Measurements from ENCODE around the gene CLMN. TPM values are rescaled to one million over a fixed set of nuclear protein-coding genes. Genes with fewer than 3 reads are reported as not detected.
"Not testable (repeated sequence)": the region's sequence is repeated elsewhere in the genome, so short reads cannot be mapped to it uniquely, and the experiment has no call there.

Gene CLMN
- total RNA-seq, 1 donor from 2014 or later: 9.0 TPM

DNA sequence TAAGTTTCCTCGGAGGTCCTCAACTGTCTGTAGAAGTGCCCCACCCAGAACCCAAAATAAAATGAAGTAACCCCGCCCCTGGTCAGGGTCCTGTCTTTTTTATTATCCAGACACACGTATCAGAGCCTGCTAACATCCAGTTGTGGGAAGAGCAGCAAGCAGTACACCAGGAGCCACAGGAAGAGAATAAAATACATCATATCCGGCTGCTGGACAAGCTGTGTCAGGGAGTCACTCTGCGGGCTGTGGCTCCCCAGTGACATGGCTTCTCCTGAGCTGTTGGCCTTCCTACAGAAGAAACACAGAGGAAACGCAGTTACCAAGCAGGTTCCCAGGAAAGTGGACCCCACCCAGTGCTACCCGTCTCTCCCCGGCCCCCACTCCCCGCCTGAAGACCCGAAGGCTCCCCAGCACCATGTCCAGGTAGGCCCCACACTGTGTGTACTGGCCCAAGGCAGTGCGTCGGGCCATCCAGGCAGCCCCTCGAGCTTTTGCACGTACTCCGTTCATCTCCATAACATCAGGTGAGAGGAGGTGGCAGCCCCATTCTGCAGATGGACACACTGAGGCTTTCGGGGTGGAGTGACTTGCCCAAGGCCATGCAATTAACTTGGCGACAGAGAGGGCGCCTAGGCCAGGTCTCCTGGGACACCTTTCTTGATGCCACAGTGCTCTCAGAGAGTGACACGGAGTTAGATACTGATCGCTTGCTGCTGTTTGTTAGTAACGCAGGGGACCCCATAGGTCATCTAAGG is 128.1 kb downstream of the CLMN start:
- DNase-seq: no peak
- intact Hi-C loops (cut with DNase I): no loop called here
- peak; percentile 30 for ATAC-seq (ENCODE audit: poor library complexity)

- no peak for DNase-seq
- intact Hi-C loops (cut with DNase I): no loop called here
- ATAC-seq (ENCODE audit: poor library complexity): no peak
Measured at GRCh38 chr14:95190857-95191256, 128.9 kb downstream of the CLMN start.

GRCh38 chr14:95190346-95190840 is 129.3 kb downstream of the CLMN start:
- ATAC-seq (ENCODE audit: poor library complexity): no peak
- DNase-seq: no peak
- intact Hi-C loops (cut with DNase I): no loop called here

DNA sequence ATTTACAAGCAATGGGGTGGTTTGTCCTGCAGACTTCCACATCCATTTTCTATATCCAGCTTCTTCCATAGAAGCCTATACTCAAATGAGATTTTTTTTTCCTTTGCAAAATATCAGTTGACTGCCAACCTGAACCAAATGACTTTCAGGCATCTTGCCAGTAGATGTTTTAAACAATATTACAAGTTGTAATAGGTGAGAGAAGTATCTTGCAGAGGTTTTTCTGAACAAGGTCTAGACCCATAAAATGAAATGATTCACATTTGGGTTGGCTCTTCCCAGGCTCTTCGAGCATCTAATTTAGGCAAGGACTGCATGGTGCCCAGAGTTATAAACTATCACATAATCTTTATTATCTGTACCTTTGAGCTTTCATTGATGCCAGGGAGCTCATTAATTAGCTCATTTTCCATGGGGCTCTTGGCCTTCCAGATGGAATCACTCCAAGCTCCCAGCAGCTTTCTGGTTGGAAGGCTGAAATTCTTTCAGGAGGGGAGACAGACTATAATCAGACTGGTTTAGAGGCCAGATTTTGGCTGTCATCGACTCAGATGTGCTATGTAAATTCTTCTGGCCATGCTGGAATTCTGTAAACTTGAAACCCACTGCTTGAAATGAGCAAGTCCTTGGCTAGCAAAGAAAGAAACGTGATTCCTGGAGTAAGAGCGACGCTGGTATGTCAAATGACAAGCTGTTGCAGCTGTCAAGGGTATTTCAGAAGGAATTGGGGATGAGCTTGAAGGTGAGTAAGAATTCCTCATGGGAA is 130.2 kb downstream of the CLMN start:
- intact Hi-C loops (cut with DNase I): no loop called here
- DNase-seq (no peak), ATAC-seq (ENCODE audit: poor library complexity) (peak; percentile 48)

- DNase-seq: no peak
- intact Hi-C loops (cut with DNase I): no loop called here
- no peak for ATAC-seq (ENCODE audit: poor library complexity)
Measured at GRCh38 chr14:95188380-95188779, 131.3 kb downstream of the CLMN start.

- DNase-seq (no peak), ATAC-seq (ENCODE audit: poor library complexity) (peak; percentile 17)
- intact Hi-C loops (cut with DNase I): no loop called here
Measured at GRCh38 chr14:95185767-95186392, 133.8 kb downstream of the CLMN start.

GRCh38 chr14:95185033-95185766 is 134.5 kb downstream of the CLMN start:
- DNase-seq (peak; percentile 72), ATAC-seq (ENCODE audit: poor library complexity) (peak; percentile 82)
- intact Hi-C loops (cut with DNase I): no loop called here

- DNase-seq (peak; percentile 63), ATAC-seq (ENCODE audit: poor library complexity) (peak; percentile 69)
- intact Hi-C loops (cut with DNase I): no loop called here
Measured at GRCh38 chr14:95184413-95184790, 135.3 kb downstream of the CLMN start.

DNA sequence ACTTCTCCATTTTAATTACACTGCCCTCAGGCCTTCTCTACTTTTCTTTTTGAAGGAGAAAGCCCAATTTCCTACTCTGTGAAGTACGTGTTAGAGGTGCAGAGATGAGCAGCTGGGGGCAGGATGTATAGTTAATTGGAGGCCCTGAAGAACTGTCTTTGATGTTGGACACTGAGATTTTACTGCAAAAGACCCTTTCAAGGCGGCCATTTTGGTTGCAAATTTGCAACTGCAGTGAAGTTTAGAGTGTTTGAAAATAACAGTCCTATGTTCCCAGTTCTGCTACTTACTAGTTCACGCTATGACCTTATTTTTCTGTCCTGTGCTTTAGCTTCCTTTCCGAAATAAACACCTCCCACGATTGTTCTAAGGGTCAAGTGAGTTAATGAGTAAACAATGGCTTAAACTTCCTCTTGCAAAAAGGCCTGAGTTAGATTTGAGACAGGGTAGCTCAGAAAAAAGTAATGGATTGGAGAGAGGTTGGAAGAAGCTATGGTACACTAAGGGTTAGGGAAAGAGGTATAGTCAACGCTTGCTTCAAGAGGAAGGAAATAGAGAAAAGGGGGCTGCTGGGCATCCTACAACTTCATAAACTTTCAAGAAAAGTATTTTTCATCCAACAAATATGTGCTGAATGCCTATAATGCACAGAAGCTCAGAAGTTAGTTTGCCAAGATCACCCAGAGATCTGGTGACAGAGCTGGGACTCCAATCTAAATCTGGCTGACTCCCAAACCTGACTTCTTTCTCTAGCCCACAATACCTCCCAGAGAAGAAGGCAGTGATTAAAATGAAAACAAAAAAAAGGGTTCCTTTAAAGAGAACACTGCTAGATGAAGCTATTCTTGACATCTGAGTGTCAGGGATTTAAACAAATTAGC is 135.9 kb downstream of the CLMN start:
- intact Hi-C loops (cut with DNase I): no loop called here
- DNase-seq (no peak), ATAC-seq (ENCODE audit: poor library complexity) (peak; percentile 5)

DNA sequence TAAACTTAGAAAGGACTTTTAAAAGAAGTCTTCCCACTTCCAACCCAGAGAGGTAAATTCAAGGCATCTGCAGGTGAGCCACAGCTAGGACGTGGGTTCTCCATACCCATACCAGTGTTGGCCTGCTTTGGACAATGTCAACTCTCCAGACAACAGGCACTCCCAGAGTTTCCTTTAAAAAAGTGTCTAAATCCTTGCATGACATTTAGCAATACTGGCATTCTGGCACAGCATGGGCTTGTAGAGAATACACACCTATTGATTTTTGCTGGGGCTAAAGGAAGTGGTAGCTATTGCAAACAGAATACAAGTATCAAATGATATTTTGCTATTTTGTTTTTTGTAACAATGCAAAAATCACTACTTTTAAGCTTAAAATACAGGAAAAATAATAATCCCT is 136.6 kb downstream of the CLMN start:
- intact Hi-C loops (cut with DNase I): no loop called here
- ATAC-seq (ENCODE audit: poor library complexity) (no peak), DNase-seq (no peak)

DNA sequence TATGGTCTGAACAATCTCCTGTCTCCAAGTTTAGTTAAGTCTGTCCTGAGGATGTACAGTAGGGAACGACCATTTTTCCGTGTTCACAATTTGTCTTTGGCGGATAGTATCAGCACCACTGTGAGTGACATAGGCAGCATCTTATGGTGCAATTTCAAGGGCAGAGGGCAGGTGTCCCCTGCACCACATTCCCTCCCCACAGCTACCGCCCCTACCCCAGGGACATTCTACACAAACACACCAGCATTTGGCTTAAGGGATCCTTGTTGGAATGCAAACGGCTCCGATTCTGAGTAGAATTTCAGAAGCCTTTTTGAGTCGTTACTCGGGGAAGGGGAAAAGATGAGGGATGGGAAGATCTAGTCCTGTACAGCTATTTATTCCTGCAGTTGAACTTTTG is 137.3 kb downstream of the CLMN start:
- ATAC-seq (ENCODE audit: poor library complexity) (no peak), DNase-seq (no peak)
- intact Hi-C loops (cut with DNase I): no loop called here

DNA sequence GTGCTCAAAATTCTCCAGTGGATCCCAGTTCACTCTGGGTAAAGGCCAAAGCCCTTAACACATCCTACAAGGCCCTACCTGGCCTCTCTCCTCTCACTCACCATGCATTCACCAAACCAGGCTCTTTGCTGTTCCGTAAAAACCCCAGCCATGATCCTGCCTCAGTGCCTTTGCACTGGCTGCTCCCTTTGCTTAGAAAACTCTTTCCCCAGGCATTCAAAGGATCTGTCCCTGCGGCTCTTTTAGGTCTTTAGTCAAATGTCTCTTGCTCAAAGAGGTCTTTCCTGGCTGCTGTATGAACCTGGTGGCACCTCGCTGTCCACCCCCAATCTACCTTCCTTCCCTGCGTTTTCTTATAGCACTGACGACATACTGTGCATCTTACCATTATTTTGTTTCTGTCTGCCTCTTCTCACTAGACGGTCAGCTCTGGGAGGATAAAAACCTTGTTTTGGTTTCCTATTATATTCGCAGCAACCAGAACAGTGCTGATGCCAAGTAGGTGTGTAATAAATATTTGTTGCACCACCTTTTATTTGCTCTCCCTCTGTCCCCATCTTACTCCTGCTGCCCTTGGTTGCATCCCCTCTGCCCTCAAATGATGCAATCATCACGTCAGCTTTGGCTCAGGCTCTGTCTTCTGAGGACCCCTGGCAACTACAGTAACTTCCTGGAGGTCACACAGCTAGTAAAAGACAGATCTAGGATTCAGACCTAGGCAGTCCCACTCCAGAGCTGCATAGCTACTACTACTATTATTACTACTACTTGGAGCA is 138.6 kb downstream of the CLMN start:
- no peak for DNase-seq
- no peak for ATAC-seq (ENCODE audit: poor library complexity)
- intact Hi-C loops (cut with DNase I): no loop called here

- ATAC-seq (ENCODE audit: poor library complexity); DNase-seq; intact Hi-C loops (cut with DNase I): not testable (repeated sequence)
Measured at GRCh38 chr14:95175670-95176069, 144.0 kb downstream of the CLMN start.

GRCh38 chr14:95174184-95174792 is 145.4 kb downstream of the CLMN start:
- DNase-seq (no peak), ATAC-seq (ENCODE audit: poor library complexity) (peak; percentile 43)
- intact Hi-C loops (cut with DNase I): no loop called here

DNA sequence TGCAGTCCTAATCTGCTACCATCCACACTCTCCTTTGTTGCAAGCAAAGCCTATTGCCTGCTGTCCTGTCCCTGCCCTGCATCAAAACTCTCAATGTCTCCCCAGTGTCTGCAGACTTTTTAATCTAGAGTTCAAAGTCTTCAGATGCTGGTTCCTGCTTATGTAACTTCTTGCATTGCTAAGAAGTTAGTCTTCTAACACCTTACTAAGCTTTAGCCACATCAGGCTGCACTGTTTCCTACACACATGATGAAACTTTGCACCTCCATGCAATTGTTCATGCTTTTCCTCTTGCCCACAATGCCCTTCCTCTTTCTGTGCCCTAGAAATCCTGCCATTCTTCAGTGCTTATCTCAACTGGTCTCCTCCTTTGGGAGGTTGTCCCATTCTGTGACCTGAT is 146.2 kb downstream of the CLMN start:
- no peak for ATAC-seq (ENCODE audit: poor library complexity)

DNA sequence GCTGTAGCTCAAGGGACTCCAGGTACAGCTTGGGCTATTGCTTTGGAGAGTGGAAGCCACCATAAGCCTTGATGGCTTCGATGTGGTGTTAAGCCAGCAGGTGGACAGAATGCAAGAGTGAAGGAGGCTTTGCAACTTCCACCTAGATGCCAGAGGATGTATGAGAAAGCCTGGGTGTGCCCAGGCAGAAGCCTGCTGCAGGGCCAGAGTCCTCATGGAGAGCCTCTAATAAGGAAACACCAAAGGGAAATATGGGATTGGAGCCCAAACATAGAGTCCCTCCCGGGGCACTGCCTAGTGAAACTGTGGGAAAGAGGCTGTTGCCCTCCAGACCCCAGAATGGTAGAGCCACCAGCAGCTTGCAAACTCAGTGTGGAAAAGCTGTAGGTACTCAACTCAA is 152.5 kb downstream of the CLMN start:
- DNase-seq: no peak
- intact Hi-C loops (cut with DNase I): no loop called here
- ATAC-seq (ENCODE audit: poor library complexity): no peak

More for the DNA sequence above, 146.2 kb downstream of the CLMN start:
- intact Hi-C loops (cut with DNase I): no loop called here
- DNase-seq: no peak

DNA sequence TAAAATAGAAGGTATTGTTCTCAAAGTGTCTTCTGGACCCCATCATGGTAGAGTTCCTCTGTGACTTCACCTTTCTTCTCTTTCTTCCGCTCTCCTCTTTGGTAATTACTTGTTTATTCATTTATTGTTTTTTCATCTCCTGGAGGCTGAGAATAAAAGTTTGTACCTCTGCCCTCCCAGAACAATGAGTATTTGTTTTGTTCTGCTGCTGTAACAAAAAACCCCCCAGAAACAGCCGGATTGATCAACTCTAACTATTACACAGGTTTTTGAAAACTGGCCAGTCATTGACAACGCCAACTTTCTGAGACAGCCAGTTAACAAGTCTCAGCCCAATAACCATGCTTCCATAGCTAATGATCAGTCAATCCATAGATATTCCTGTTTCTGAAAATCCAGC is 154.2 kb downstream of the CLMN start:
- ATAC-seq (ENCODE audit: poor library complexity) (no peak), DNase-seq (no peak)
- intact Hi-C loops (cut with DNase I): no loop called here

All from Right ventricle myocardium superior (tissue), 1 donor.